NOMO-1 treated with dmso at 0.1 percent for 144 hours (cell line): Measurements from ENCODE around the gene SNX8.

ENCODE experiments used
- DNase-seq: peaks from one replicate; lab custom pipeline; 2025; ENCODE audit not compliant: unreplicated experiment; lab: John Stamatoyannopoulos, UW

Gene SNX8

DNA sequence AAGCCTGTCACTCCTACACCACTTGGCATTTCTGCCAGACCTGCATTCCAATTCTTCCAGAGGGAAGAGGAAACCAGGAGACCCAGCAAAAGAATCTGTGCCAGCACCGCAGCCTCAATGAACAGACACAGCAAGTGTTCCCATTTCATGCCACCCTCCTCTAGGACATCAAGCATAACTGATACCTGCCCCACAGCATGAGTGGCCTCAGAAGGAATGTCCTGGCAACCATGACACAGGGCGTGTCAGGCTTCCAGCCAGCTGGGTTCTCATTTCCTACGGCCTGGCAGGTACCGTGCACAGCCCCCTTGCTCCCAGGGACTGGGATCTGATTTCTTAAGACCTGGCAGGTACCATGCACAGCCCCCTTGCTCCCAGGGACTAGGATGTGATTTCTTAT, 89.3 kb downstream of the SNX8 start:
- DNase-seq: no peak

- no peak for DNase-seq
Measured at GRCh38 chr7:2224491-2224928, 89.7 kb downstream of the SNX8 start.

DNA sequence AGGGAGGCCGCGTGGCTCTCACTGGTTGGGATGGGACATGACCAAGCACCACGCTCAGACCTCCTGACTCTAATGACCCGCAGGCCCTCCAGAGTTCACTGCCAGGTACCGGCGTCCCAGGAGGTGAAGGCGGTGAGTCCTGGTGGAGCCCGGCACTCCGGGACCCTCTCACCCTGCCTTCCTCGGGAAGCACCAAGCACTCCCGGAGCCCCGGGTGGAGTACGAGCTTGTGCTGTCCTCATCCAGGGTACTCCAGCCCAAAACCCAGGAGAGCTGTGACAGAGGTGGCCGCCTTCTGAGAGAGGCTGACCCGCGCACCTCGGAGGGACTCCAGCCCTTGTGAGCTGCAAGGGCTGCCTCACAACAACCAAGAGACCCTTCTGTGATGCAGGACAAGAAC, 90.9 kb downstream of the SNX8 start:
- DNase-seq: no peak

DNA sequence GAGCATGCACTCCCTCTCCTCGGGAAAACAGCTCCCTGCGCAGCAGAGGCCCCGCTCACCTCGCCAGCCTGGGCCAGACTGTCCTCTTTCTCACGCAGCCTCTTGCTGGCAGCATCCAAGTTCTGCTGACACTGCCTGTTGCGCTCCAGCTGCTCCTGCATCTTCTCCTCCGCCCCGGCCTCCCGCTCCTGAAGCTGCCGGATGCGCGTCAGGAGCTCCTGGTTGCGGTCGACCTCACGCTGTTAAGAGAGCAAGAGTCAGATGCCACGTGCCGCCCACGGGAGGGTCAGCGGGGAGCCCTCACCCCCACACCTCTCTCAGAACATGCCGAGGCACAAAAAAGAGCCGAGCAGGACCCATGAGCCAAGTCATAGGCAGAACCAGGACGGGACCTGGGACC, 91.7 kb downstream of the SNX8 start:
- DNase-seq: no peak

DNA sequence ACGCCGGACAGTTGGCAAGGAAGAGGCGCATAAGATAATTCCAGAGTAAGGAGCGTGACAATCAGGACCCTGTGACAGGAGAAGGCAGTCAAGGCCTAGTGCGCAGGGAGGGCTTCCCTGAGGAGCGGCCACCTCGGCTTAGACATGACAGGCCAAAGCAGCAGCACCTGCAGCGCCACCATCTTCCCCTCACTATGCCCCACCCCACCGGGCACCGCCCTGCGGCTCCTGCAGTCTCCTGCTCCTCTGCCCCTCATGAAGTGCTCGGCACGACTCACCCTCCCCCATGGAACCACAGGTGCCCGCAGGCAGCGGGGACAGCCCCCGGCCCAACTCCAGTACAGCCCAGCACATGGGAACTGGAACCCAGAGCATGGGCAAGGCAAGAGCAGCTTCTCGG, 93.3 kb downstream of the SNX8 start:
- DNase-seq: no peak

- no peak for DNase-seq
Measured at GRCh38 chr7:2220506-2220905, 93.7 kb downstream of the SNX8 start.

DNA sequence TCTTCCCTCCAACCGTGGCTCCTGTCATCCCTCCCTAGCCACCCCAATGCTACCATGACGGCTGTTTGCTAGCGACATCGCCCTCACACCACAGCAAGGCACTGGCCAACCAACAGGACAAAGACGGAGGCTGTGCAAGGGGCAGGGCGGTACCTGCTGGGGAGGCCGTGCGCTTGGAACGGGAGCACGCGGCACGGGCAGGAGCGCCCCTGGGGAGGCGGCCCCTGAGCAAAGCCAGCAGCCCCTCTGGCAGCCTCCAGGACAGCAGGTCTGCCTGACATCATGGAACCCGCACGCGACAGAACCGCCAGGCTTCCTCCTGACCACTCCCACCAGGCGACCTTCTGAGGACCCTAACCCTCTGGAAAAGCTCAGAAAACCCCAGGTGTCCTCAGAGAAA, 94.2 kb downstream of the SNX8 start:
- DNase-seq: no peak

- no peak for DNase-seq
Measured at GRCh38 chr7:2219606-2220005, 94.6 kb downstream of the SNX8 start.

GRCh38 chr7:2219136-2219535, 95.1 kb downstream of the SNX8 start:
- DNase-seq: no peak

DNA sequence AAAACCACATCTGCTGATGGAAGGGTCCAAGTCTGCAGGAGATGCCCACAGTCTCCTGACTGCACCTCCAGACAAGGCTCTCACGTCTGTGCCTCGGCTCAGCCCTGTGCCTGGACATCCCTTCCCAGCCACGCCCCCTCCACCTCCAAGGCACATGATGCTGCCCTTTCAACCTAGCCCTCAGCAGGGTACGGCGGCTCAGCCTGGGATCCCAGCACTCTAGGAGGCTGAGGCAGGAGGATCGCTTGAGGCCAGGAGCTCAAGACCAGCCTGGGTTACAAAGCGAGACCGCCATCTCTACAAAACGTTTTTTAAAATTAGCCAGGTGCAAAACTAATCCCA, 95.8 kb downstream of the SNX8 start:
- DNase-seq: no peak

DNA sequence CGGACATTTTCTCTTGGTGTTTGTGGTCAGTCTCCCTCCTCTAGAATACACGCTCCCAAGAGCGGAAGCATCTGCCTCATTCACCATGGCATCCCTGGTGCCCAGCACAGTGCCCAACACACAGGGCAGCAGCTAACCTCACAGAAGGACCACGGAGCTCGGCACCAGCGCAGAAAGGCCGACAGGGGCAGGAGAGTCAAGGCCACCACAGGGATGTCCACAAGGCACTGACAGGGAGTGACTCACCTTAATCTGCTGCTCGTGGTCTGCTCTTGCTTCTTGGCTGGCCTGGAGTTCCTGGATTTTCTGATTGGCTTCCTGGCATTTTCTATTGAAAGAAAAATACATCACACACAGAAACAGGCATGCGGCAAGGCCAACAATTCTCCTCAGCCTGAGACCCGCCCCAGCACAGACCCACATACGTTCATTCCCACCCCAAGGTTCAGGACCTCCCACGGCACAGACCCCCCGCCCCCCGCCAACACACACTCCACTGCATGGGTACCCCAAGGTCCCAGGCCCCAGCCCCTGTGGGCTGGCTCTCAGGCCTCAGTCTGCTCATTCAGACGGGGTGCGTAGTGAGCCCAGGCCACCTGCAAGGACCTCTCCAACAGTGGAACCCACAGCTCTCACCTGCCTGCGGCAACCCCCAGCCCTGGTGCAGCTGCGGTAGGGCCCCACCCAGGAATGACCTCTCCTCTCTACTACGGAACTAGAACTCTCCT, 96.4 kb downstream of the SNX8 start:
- DNase-seq: no peak

DNA sequence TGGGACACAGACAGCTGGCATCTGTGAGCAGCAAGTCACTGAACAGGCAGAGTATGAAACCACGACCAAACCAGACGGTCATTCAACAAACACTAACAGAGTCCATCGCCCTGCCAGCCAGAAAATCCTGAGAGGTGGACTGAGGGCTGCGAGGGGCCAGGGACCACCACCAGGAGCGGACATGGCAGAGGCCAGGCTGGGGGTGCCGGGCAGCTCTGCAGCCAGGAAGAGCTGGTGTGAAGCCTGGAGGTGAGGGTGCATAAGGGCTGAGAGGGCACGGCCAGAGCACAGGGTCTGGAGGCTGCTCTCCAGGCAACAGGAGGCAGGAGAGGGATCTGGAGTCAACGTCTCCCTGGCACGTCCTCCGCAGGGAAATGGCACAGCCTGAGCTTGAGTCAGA, 97.0 kb downstream of the SNX8 start:
- DNase-seq: no peak

- no peak for DNase-seq
Measured at GRCh38 chr7:2215851-2216250, 98.4 kb downstream of the SNX8 start.

GRCh38 chr7:2214636-2215035, 99.6 kb downstream of the SNX8 start:
- DNase-seq: no peak

- no peak for DNase-seq
Measured at GRCh38 chr7:2213551-2214215, 100.6 kb downstream of the SNX8 start.

DNA sequence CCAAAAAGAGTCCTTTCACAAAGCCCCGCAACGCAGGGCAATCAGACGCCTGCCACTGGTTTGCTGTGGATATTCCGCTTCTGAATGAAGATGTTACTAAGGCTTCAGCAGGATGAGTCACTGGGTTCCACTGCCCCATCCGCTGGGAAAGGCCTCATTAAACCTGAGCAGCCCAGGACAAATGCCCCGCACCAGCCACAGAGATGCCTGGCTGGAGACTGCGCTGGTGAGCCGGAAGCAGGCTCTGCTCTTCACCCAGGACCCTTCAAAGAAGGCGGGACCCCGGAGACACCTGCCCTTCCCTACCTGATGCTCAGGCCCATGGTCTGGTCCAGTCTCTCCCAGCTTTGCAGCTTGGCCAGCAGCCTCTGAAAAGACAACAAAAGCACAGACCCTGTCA, 101.3 kb downstream of the SNX8 start:
- DNase-seq: no peak

GRCh38 chr7:2211926-2212325, 102.3 kb downstream of the SNX8 start:
- no peak for DNase-seq

DNA sequence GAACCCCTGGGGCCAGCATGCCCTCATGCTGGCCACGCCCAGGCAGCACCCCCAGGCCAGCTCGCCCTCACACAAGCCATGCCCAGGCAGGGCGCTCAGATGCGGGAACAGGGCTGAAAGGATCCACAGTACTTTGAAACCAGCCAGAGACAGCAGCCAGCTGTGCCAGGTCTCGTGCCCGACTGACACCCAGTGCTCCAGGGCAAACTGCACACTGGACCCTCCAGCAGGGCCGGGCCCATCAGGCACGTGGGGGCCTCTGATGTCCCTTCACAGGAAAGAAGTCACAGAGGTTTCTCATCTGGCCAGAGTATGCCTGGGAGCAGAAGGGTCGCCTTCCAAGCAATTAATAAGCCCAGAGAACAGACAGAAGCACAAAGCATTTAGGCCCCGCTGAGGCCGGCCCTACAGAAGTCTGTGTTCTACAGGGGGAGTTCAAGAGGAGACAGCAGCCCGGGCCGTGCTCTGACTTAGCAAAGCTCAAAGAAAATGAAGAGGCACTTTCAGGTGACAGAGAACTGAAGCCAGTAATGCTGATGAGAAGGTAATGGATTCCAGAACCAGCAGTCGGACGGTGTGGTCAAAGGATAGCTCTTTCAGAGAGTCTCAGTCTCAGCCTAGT, 102.9 kb downstream of the SNX8 start:
- no peak for DNase-seq

- DNase-seq: no peak
Measured at GRCh38 chr7:2210551-2211258, 103.5 kb downstream of the SNX8 start.

- DNase-seq: no peak
Measured at GRCh38 chr7:2209961-2210323, 104.3 kb downstream of the SNX8 start.

GRCh38 chr7:2209146-2209960, 104.9 kb downstream of the SNX8 start:
- no peak for DNase-seq
